ENCODE measurements around the gene CDC123.
"Not testable (repeated sequence)": the region's sequence is repeated elsewhere in the genome, so short reads cannot be mapped to it uniquely, and the experiment has no call there.

CDC123 gene

GRCh38 chr10:12279281-12279680, 83.3 kb downstream of the CDC123 start:
- FAIRE-seq (no peak), DNase-seq (ENCODE audit: insufficient read length, low spot score) (no peak)

- no peak for DNase-seq (ENCODE audit: insufficient read length, low spot score)
- no peak for FAIRE-seq
Observed at GRCh38 chr10:12287772-12288171, 91.8 kb downstream of the CDC123 start.

- not testable (repeated sequence) for FAIRE-seq; DNase-seq (ENCODE audit: insufficient read length, low spot score)
Observed at GRCh38 chr10:12297784-12298183, 101.8 kb downstream of the CDC123 start.

GRCh38 chr10:12299222-12299965, 103.4 kb downstream of the CDC123 start:
- FAIRE-seq (no peak), DNase-seq (ENCODE audit: insufficient read length, low spot score) (no peak)

All from GM19239 (cell line).